ACHN (cell line): Measurements from ENCODE around the gene AQP5.
A peak's percentile ranks its signal among the peaks of the same experiment; 100 is the strongest.

Experiments used
- DNase-seq: peaks from one replicate; pipeline ENCODE4 v3.0.0-alpha.2; 2015
- in situ Hi-C: cut with HindIII; loops from 2 replicates; pipeline ENCODE4 v1.10.0; 2017; ENCODE audit warnings: low sequenced_read_pairs, low pct_ligation_motif_present, low pct_unique_long_range_greater_than_20kb

The AQP5 gene

GRCh38 chr12:49971141-49971540, 9.5 kb downstream of the AQP5 start:
- in situ Hi-C loops, result loop anchor here (25.0 kb wide), 1 partner anchor 91 kb away; the partner anchor contains the start of gene ASIC1
- DNase-seq, result no peak

- in situ Hi-C loops, result loop anchor here (25.0 kb wide), 1 partner anchor 90 kb away; the partner anchor contains the start of gene ASIC1
- no peak for DNase-seq
These were observed 10.5 kb downstream of the AQP5 start for GRCh38 chr12:49972129-49972528.

- DNase-seq, result no peak
- in situ Hi-C loops, result loop anchor here (25.0 kb wide), 1 partner anchor 90 kb away; the partner anchor contains the start of gene ASIC1
These were observed 11.1 kb downstream of the AQP5 start, which contains the start of gene AQP6 for GRCh38 chr12:49972641-49973360. TSS of gene AQP6 (plus strand) at chr12:49972947. CDS start at chr12:49973174, 227 bp downstream.

DNA sequence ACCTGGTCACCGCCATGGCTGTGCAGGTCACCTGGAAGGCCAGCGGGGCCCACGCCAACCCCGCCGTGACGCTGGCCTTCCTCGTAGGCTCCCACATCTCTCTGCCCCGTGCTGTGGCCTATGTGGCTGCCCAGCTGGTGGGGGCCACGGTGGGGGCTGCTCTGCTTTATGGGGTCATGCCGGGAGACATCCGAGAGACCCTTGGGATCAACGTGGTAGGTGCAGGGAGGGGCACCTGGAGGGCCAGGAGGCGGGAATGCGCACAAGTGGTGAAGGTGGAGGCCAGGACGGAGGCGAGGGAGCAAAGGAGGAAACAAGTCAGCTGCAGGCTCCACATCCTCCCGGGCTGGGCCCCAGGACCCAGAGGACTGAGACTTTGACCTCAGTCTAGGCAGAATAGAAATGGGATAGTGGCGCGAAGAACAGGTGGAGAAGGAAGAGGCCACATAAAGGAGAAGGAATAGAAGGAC, 11.7 kb downstream of the AQP5 start:
- in situ Hi-C loops, result loop anchor here (25.0 kb wide), 1 partner anchor 89 kb away; the partner anchor contains the start of gene ASIC1
- DNase-seq, result no peak

DNA sequence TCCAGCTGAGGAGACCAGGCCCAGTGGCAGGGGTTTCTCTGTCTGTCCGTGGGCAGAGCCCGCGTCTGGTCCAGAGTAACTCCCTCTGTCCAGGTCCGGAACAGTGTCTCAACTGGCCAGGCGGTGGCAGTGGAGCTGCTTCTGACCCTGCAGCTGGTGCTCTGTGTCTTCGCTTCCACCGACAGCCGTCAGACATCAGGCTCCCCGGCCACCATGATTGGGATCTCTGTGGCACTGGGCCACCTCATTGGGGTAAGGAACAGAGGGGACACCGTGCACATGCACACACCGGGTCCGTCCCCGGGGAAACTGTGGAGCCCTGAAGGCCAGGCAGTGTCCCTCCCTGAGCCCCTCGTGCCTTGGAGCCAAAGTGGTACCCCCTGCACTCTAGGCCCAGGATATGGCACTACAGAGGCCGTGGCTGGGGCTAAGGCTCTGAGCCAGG, 12.6 kb downstream of the AQP5 start:
- in situ Hi-C loops, result loop anchor here (25.0 kb wide), 1 partner anchor 88 kb away; the partner anchor contains the start of gene ASIC1
- peak; percentile 77 for DNase-seq

GRCh38 chr12:49974677-49975317, 13.1 kb downstream of the AQP5 start:
- in situ Hi-C loops, result loop anchor here (25.0 kb wide), 1 partner anchor 88 kb away; the partner anchor contains the start of gene ASIC1
- DNase-seq, result no peak

DNA sequence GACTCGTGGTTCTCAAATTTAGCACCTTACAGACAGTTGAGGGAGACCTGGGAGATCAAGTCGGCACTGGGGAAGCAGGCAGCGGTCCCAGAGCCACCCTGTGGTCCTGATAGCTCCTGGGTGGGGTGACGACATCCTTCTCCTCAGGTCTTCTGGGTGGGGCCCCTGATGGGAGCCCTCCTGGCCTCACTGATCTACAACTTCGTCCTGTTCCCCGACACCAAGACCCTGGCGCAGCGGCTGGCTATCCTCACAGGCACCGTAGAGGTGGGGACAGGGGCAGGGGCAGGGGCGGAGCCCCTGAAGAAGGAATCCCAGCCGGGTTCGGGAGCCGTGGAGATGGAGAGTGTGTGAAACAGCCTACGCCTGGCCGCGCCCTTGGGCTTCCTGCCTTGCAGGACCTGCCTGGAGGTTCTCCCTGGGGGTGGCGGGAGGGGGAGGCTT, 13.7 kb downstream of the AQP5 start:
- in situ Hi-C loops, result no loop called here
- DNase-seq, result no peak

DNA sequence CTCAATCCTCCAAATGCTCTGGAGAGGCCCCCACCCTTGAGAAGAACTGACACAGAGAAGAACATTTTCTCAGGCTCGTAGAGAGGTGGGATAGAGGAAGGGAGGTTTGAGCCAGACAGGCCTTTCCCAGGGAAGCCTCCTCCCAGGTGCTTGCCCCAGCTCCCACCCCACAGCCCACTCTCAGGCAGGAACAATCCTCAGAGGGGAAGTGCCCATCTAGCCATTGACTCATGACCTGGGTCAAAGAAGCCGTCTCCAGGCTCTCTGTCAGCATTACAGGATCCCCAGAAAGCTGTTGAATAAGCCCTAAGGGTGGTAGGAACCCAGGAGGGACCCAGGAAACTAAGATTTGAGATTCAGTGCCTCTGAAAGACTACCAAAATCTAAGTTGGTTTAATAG, 14.9 kb downstream of the AQP5 start:
- no peak for DNase-seq
- in situ Hi-C loops, result no loop called here

GRCh38 chr12:49978125-49978524, 16.5 kb downstream of the AQP5 start:
- in situ Hi-C loops, result no loop called here
- DNase-seq, result no peak

DNA sequence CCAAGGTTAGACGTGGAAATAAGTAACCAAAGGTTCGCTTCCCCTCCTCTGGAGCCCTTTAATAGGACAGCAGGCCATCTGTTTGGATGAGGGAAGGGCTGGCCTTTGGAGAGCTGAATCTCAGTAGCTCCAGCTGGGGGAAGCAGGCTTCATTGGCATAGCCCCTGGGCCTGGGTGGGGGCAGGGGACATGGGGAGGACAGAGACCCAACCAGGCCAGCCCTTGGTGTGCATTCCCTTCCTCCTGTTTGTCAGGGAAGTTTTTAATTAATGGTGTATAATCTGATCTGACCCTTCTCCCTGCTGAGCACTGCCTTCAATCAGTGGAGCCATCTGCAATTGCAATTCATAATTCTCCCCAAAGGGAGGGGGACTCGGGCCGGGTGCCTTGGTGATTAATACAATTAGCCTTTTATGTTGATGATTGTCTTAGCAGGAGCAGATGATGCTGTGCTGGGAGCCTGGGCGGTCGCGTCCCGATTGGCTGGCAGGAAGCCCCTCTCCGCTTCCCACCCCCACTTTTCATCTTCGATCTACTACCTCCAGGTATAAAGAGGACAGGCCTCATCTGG, 17.4 kb downstream of the AQP5 start:
- no peak for DNase-seq
- in situ Hi-C loops, result no loop called here

DNA sequence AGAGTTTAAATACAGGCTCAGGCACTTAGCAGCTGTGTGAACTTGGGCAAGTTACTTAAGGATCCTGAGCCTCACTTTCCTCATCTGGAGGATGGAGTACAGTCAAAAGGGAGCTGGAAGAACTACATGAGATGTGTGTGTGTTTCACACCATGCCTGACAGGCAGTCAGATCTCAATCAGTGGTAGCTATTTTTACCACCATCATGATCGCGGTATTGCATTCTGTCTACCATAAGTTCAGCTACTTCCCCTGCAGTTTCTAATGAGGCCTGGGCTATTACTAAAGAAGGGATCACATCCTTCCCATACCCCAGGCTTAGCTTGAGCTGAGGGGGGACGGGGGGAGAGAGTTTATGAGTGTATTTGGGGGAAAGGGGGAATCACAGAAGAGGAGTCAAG, 18.1 kb downstream of the AQP5 start:
- in situ Hi-C loops, result no loop called here
- DNase-seq, result no peak

DNA sequence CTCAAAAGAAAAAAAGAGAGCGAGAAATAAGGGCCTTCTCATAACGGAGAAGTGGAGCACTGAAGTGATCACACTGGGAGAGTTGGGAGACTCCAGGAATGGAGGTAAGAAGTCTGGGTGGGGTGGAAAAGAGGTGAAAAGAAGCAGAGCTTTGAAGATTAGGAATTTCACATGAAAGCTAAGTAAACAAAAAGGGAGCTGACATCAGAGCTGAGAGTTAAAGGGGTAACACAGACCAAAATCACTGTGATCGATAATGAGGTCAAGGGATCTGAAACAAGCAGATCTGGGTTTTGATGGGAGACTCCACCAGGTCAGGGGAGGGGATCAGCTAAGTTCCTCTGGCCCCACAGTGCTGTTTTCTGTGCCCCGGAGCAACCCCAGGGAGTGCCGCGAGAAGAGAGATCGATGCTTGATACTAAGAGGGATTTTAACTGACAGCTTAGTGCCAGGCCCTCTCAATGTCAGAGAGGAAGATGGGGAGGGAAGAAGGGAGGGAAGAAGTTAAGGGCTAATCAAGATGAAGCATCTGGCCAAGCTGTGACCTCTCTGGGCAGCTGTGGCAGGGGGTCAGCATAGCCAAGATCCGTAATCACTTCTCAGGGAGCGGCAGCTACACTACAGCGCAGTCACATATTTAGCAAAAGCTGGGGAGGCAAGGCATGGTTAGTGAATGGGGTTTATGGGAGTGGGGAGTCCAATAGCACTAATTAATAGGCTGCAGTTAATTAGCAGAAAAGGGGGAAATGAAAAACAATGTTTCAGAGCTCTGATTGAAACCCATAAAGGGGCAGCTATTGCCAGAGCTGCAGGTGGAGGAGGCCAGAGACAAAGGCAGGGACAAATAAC, 19.1 kb downstream of the AQP5 start:
- no peak for DNase-seq
- in situ Hi-C loops, result no loop called here

GRCh38 chr12:49982246-49983087, 20.8 kb downstream of the AQP5 start:
- in situ Hi-C loops, result no loop called here

DNA sequence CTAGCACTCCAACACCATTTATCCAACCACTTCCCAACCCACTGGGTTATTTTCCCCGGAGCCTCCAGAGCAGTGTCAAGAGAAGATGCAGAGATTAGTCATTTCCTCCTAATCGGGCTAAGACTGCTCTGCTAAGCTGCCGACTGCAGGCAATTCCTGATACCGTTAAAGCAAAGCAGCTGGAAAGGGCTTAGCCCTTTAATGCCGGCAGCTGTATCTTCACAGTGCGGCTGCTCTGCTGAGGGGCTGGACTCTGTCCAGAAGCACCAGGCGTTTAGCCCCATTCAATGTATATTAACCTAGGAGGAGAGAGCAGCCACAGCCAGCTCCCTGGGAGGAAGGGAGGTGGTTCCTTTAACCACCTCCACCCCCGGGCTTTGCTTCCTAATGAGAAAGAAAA, 22.2 kb downstream of the AQP5 start:
- in situ Hi-C loops, result no loop called here
- DNase-seq, result peak; percentile 74

More at GRCh38 chr12:49982246-49983087, 20.8 kb downstream of the AQP5 start:
- DNase-seq, result no peak

DNA sequence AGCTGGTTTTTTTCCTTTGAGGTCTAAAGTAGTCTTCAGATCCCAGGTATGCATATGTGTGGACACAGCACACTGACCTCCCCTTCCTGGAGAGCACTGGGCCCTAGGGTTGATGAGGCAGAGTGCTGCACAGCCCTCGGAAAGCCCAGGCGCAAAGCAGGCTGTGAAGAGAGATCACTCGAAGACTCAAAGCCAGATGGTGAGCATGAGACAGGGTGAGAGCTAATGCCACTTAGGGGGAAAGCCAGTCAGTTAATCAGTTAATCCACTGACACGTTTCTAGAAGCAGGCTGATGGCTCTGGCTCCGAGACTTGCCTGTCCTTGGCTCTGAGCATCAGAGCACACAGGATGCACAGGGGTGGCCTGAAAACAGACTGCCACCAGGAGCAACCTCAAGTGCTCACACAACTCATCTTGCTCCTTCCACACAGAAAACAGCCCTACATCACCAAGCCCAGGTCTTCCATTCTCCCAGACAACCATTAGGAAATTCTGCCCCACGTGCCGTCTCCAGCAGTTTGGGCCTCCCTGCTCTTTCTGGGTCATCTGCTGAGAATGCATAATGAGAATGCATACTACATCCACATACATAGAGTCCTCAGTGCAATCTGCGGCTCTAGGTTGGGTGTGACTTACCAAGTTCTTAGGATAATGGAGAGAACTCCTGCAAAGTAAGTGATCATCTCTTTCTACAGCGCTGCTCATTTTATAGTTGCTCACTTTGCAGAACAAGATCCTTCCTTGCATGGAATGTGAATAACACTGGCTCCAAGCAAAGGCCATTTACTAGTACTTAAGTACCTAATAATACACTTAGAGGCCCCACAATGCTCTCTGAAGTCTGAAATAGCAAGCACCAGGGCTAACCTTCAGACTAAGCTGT, 23.0 kb downstream of the AQP5 start:
- no peak for DNase-seq
- in situ Hi-C loops, result no loop called here

- in situ Hi-C loops, result no loop called here
- DNase-seq, result peak; percentile 62
These were observed 24.3 kb downstream of the AQP5 start for GRCh38 chr12:49985981-49986380.
